HL-60/S4 (cell line): ENCODE measurements around the gene KLF3.

Experiments
- in situ Hi-C: fragments of 300-500 bp; cut with MboI; formaldehyde crosslinking; loops from 2 replicates; pipeline ENCODE4 v1.14.3; 2022; ENCODE audit warnings: low sequenced_read_pairs

KLF3 gene

DNA sequence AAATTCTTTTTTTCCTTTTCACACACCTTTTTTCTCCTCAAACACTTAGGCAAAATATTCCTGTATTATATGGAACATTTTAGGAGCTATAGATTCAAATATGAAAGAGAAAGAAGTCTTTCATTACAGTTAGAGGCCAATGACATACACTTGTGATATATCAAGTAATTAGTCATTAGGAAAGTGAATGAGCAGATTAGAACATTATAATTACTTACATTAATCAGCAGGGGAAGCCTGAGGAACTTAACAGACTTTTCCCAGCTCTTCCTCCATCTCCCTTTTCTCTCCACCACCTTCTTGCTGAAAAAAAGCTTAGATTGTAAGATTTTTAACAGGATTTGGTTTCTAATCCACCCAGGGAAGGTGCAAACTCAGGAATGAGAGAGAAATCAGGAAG is 29.6 kb downstream of the KLF3 start:
- in situ Hi-C loops = no loop called here

DNA sequence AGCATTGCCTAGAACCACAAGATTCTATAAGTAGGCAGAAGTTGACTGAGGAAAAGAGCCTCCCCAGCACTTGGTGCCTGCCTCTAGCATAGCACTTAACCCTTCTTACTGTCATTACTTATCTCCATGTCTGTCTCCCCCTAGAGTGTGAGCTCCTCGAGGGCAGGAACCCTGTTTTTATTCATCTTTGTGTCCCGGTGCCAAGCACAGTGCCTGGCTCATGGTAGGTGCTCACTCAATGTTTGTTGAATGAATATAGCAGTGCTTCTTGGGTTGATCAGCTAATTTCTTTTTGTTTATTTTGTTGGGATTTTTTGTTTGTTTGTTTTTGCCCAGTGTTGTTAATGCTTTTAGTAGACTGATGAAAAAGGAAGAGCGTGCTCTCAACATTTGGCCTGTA is 30.3 kb downstream of the KLF3 start:
- in situ Hi-C loops = no loop called here

DNA sequence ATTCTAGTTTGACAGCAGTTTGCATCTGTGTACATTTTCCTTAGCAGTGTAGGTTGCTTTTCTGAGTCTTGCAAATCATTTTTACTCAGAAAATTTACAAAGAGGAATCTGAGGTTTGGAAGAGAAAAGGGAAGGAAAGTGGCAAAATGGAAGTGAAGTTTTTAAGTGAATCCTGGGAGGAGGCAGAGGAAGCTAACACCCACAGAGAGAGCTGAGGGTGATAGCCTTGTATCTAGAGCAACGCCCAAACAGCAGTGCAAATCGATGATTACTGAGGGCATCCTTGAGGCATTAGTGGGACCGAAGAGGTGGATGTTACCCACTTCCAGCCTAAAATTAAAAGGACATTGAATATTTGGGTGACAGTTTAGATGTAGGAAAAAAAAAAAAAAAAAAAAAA is 31.8 kb downstream of the KLF3 start:
- in situ Hi-C loops = no loop called here

DNA sequence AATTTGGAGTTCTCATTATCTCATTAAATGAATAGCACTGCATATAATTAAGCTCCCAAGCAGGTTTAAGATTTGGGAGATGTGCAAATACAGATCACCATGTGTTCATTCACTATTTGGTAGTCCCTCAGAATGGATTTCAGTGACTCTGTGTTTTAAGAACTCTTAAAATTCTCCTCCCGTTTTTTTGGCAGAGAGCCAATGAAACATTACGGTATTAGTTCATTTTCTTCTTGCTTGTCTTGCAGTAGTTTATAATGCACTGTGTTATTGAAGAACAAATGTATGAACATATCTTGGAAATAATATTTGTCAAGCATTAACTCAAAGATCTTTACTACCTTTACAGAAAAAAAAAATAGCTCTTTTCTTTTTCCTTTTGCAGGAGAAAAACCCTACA is 32.7 kb downstream of the KLF3 start:
- in situ Hi-C loops = no loop called here

DNA sequence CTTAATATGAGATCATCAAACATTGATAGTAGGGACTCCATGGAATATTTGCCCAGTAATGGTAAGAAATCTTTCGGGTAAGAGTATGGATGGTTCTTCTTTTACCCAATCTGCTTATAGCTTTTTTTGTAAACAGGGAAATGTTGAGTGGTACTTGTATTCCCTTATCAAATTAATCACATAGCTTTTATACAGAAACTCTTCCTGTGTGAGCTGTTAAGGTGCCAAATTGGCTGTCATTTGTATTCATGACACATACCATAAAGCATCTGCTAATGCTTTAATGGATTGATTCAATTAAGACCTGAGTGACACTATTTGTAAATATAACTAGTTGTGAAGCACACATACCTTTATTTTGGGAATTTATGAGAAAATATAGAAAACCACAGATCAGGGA is 34.2 kb downstream of the KLF3 start:
- in situ Hi-C loops = no loop called here

DNA sequence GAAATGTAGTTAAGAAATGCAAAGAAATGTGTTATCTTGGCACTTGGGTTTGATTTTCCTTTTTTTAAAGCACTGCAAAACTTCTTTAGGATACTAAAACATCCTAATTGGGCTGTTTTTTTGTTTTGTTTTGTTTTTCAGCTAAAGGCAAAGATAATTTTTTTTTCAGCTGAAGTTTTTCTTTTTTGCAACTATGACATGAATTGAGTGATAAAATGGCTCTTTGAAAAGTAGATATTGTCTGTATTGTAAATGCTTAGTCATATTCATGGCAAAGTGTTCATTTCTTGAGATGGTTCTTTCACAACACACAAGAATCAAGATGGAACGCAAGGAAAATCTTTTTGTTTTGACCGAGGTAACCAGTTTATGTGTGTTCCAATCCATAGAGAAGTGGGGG is 35.1 kb downstream of the KLF3 start:
- in situ Hi-C loops = no loop called here

DNA sequence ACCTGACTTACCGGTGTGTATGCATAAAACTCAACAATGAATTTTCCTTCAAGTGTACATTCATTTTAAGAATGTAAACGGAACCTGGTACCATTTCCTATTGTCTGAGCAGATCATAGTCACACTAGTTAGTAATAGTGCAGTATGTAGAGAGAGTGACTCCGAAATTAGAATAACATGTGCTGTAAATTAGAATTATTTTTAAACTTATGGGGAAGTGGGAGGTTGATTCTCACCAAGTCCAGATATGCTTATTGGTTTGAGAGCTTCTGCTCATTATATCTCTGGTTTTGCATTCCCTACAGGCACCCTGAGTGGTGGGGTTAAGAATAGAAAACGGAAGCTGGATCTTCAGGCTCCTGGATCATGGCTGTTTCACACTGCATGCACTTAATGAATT is 39.6 kb downstream of the KLF3 start:
- in situ Hi-C loops = no loop called here

DNA sequence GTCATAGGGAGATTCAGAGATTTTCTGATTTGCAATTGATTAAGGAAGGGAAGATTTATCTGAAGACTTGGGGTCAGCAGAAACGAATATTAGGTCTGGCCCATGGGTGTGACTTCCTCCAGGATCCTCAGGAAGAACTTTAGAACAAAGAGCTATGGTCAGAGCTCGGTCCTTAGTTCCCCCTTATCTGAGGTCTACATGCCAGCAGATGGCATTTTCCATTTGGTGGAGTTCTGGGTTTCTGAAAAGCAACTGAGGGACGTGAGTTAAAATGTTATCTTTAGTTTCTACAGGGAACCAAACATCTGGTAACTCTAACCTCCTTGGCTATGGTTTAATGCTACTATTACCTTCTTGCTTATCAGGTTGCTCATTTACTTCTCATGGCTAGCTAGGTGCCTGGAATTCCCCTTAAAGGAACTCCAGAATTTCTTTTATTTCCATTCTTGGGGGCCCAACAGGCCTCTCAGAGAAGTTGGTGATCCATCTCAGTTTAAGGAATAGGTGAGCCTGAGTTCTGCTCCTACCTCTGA is 40.7 kb downstream of the KLF3 start:
- in situ Hi-C loops = no loop called here

DNA sequence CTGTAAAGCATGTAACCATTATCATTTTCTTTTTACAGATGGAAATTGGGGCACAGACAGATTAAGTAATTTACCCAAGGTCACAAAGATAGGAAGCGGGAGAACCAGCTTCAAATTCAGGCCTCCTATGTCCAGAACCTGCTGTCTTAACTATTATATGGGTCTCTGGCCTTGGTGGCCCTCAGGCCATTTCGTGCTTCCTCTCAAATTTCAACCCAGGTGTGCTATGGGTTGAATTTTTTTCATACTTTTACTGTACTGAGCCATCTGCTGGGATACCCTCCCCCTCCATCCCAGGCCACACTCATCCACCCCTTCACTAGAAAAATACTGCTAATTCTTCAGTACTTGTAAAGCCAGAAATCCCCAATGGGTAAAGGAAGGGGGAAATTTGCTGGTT is 42.3 kb downstream of the KLF3 start:
- in situ Hi-C loops = no loop called here

DNA sequence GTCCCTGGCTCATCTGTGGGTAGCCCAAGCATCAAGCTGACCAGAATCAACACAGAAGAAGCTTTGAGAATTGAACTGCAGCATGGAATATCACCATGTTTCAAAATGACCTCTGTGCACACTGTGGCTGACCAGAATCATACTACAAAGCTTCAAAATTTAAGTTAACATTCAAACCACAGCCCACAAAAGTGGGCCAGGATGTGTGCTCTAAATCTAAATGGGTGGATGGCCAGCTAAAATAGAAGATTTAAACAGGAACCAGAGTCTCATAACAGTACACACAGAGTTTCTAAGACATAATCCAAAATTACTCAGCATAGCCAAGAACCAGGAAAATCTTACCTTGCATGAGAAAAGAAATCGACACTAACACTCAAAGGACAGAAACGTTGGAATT is 46.1 kb downstream of the KLF3 start:
- in situ Hi-C loops = no loop called here

DNA sequence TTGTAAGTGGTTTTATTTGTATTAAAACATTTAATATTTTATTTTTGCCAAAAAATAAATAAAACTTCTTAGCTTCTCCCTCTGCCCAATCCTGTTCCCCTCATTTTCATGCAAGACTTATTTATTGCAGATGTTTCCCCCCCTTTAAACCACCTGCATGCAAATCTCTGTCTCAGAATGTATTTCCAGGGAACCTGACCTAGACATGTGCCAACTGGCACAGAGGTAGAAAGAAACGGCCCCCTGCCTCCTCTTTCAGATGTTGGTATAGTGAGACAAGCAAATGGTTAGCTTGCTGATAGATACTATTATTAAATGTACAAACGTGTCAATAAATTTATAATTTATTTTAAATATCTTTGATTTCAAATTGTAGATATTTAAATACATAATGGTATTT is 47.1 kb downstream of the KLF3 start:
- in situ Hi-C loops = no loop called here

DNA sequence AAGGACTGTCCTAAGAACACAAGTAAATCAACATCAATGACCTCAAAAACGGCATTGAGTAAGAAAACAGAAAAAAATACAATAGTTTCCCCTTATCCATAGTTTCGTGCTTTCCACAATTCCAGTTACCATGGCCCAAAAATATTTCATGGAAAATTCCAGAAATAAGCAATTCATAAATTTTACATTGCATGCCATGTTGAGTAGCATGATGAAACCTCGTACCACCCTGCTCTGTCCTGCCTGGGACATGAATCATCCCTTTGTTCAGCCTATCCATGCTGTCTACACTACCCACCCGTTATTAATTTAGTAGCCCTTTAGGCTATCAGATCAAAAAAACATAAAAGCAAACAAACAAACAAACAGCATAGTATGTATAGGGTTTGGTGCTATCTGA is 51.1 kb downstream of the KLF3 start:
- in situ Hi-C loops = no loop called here

DNA sequence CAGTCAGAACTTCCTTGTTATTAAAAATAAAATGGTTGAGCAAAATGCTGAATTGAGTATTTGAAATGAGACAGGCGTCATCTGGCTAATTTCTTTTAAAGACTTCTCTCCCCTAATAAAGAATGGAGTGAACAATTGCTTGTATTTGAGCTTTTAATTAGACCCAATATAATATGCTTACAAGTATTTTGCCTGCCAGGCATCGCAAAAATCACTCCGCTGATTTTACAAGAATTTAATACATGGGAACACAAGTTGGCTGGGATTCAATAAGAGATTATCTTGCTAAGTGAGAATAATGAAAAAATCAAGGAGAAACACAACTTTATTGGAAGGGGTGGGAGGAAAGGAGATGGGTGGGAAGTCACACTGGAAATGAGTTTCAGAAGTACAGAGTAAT is 52.3 kb downstream of the KLF3 start:
- in situ Hi-C loops = no loop called here

DNA sequence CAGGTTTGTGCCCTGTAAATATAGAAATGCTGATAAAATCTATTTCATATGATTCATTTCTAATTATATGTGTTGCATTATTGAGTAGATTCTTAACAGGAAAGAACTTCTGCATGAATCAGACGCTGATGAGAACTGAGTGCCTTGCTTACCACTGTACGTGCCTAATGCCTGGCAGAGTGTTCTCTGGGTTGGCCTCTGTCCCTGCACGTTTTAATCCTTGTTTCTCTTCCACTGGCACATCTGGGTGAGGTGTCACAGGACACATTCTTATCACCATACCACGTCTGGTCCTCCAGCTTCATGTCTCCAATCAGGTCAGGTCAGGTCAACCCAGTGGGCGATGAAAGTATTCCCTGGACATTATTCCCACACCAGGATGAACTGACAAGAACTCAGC is 53.6 kb downstream of the KLF3 start:
- in situ Hi-C loops = no loop called here

DNA sequence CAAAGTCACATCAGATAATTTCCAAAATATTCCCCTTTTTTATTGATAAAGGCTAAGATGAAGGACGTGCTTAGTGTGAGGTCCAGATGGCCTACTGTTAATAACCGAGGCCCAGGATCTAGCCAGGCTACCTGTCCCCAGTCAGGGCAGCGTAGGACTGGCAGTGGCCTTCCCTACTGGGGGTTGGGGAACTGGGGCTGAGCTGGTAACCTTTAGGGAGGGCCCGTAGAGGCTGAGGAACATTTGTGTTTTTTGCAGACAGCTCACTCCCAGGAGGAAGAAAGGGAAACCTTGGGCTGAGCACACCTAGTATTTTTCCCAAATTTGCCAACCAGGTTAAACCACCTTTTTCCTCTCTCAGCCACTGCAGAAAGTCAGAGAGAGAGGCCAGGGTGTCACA is 59.1 kb downstream of the KLF3 start:
- in situ Hi-C loops = loop anchor here (5.0 kb wide), 1 partner anchor 541 kb away; no protein-coding TSS in a partner anchor

DNA sequence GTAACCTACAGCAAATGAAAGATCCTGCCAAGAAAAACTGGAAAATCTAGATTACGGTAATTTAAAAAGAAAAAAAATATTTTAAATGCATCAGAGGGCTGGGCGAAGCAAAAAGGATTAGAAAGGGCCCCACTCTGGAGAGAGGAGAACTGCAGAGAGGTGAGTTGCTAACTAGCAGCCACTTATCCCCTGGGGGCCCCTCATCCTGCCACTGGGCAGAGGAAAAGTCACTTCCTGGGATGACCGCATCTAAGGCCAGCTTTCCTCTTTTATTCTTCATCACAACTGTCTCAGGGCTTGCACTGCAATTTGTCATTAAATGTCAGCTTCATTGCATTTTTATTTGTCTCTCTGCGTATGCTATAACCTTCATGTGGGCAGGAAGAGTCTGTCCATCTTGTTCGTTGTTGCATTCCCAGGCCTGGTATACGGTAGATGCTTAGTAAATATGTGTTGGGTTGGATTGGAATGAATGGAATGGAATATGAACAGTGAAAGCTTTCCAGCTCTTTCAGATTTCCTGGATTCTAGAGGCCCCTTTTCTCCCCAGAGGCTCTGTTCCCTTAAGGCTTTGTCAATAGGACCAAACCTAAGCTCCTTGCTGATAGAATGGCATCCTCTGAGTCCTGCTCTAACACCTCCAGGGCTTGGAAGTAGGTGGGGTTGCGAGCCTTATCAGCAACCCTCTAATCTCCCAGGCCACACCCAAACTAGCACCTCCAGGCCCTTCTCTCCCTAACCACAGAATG is 59.9 kb downstream of the KLF3 start:
- in situ Hi-C loops = loop anchor here (5.0 kb wide), 1 partner anchor 542 kb away; no protein-coding TSS in a partner anchor

DNA sequence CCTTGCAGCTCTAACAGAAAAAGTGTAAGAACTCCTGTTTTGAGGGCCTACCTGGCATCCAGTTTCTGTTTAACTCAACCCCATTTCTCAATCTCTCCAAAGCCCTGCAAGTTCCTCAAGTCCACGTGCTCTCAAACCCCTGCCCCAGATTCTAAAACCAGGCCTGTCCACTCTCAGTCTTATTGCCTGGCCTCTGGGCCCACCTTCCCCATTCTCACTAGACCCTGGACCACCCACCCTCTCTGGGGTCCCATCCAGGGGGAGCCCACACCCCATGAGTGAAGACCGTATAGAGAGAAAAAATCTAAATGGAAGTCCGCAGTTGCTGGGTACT is 60.4 kb downstream of the KLF3 start:
- in situ Hi-C loops = loop anchor here (5.0 kb wide), 1 partner anchor 542 kb away; no protein-coding TSS in a partner anchor

DNA sequence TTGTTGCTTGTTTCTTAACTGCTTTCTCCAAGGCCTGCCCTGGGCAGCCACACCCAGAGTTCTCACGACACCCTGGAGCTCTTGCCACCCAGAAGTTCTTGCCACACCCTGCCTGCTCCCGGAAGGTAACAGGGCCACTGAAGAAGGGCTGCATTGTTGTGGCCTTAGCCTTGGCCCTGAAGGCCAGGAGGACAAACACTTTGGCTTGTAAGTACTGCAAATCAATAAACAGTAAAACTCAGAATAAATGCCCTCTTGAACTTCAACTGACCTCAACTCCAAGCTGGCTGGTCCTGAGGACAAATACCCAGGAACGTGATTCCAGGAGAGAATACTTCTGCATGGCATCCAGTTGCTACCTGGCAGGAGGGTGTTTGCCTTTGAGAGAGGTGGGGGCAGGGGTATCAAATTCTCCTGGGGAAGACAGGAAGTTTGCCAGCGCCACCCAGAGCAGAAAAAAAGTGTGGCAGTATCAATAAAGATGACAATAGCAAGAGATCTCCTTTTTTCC is 64.7 kb downstream of the KLF3 start:
- in situ Hi-C loops = loop anchor here (25.0 kb wide), 1 partner anchor 916 kb away; no protein-coding TSS in a partner anchor

DNA sequence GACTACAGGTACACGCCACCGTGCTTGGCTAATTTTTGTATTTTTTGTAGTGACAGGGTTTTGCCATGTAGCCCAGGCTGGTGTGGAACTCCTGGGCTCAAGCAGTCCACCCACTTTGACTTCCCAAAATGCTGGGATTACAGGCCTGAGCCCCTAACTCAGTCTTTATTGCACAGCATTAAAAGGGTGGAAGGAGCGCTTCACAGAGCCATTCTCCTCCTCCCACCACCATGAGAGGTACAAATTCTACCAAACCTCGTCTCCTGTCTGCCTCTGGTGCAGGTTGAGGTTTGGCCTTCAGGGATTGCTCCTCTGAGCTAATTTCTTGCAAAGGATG is 66.5 kb downstream of the KLF3 start:
- in situ Hi-C loops = loop anchor here (10.0 to 25.0 kb wide), 2 partner anchors 656 to 918 kb away; no protein-coding TSS in a partner anchor

DNA sequence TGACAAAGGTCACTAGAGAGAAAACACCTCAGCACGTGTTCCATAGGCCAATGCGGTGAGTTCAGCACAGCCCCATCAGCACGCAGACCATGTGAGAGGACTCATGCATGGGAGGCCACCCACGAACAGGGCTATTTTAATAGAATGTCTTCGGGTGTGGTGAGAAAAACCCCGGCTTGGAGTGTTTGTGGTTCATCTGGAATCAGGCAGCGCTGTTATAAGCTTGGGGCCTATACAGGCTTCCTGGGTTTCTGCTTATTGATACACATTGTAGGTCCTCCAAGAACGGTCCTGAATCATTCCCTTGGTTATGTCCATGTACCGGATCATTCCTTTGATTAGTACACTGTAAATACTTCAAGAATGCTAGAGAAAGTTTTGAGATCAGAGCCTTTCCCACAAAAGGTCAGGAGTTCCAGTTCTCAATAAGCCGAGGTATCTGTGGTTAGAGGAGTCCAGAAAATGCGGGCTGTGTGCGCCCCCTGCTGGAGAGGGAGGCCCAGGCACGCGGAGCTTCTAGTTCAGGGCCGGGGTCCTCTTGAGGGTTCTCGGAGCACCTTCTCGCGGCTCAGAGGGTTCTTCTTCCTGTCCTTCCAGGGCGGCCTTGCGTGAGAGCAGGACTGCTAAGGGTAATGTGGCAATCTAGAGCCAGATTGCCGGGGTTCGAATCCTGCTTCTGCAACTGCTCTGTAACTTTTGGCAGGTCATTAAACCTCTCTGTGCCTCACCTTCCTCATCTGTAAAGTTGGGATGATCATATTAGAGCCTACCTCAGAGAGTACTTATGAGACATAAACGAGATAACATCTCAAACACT is 67.0 kb downstream of the KLF3 start:
- in situ Hi-C loops = loop anchor here (10.0 to 25.0 kb wide), 2 partner anchors 656 to 919 kb away; no protein-coding TSS in a partner anchor

DNA sequence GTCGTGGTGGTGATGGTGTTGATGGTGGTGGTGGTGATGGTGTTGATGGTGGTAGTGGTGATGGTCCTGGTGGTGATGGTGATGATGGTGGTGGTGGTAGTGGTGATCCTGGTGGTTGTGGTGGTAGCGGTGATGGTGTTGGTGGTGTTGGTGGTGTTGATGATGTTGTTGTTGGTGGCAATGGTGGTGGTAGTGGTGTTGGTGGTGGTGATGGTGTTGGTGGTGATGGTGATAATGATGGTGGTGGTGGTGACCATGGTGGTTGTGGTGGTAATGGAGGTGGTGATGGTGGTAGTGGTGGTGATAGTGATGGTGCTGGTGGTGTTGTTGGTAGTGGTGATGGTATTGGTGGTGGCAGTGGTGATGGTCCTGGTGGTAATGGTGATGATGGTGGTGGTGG is 69.7 kb downstream of the KLF3 start:
- in situ Hi-C loops = loop anchor here (10.0 to 25.0 kb wide), 2 partner anchors 659 to 921 kb away; no protein-coding TSS in a partner anchor

DNA sequence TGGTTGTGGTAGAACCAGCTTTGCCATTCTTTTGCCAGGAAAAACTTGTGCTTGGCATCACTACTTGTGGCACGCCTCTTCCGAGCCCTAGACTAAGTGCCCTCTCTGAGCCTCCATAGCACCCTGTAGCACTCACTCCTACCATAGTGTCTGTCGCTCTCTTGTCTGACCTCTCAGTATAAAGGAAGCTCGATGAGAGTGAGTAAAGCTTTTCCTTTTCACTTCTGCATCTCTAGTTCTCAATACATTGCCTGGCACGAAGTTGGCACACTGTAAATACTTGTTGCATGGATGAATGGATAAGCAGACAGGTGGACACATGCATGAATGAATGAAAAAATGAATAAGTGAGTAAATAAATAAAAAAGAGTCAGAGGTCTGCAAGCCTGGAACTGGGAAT is 70.4 kb downstream of the KLF3 start:
- in situ Hi-C loops = loop anchor here (10.0 to 25.0 kb wide), 2 partner anchors 660 to 922 kb away; no protein-coding TSS in a partner anchor
